SIG-M5 treated with dmso at 0.1 percent for 504 hours (cell line): ENCODE data around the gene HVCN1.

Experiments
- DNase-seq: peaks from one replicate; lab custom pipeline; 2025; ENCODE audit not compliant: unreplicated experiment; lab: John Stamatoyannopoulos, UW

HVCN1 gene

DNA sequence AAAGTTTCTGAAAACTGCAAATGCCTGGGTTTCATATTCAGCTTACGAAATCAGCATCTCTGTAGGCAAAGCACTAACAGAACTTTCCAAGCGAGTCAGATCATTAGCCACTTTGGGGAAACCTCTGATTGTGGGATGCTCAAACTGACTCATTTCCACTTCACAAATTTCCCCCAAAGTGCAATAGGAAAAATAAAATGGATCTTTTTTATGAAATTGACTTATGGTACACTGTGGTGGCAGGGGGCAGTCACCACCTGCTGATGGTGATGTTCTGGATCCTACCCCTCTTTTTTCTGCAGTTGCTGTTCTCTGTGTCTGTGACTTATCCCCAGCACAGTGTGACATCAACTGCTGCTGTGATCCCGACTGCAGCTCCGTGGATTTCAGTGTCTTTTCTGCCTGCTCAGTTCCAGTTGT, 69.4 kb downstream of the HVCN1 start:
- DNase-seq, result no peak

- DNase-seq, result no peak
Measured at GRCh38 chr12:110616471-110617115, 72.3 kb downstream of the HVCN1 start.

- DNase-seq, result no peak
Measured at GRCh38 chr12:110615171-110615570, 73.7 kb downstream of the HVCN1 start.

GRCh38 chr12:110613771-110614684, 74.9 kb downstream of the HVCN1 start, which contains the start of gene TCTN1:
TCTN1 (plus strand) TSS chr12:110614129; CDS start chr12:110614183, 54 bp downstream.
- peak; percentile 98 for DNase-seq

GRCh38 chr12:110613071-110613770, 75.7 kb downstream of the HVCN1 start:
- no peak for DNase-seq

GRCh38 chr12:110606253-110606611, 82.7 kb downstream of the HVCN1 start:
- no peak for DNase-seq

GRCh38 chr12:110602085-110602814, 86.7 kb downstream of the HVCN1 start:
- DNase-seq, result peak; percentile 85

GRCh38 chr12:110600254-110600653, 88.7 kb downstream of the HVCN1 start:
- DNase-seq, result peak; percentile 81

GRCh38 chr12:110599334-110599733, 89.6 kb downstream of the HVCN1 start:
- DNase-seq, result peak; percentile 62
